Small intestine (tissue), 7 donors: ENCODE results near the gene KLHL3. TPM values are rescaled to one million over a fixed set of nuclear protein-coding genes. Genes with fewer than 3 reads are reported as not detected.

Experiments used
- DNase-seq, 2 donors: peaks; one replicate each; pipeline versions ENCODE4 v3.0.0 to v3.0.0-alpha.2; 2013
- FAIRE-seq: peaks from 2 replicates; lab custom pipeline; 2012; peaks lifted over from hg19 to GRCh38; lab: Jason Lieb, UNC
- H3K27ac ChIP-seq, 3 donors: one replicate each; pipeline ENCODE4 v1.5.1; 2013; ENCODE audit warnings: low read length in 2 of 3, mild to moderate bottlenecking in 2 of 3, control low read depth in 1 of 3, inconsistent platforms in 1 of 3, low read depth in 1 of 3, moderate library complexity in 1 of 3
- H3K27me3 ChIP-seq, 3 donors: one replicate each; pipeline ENCODE4 v1.6.1; 2013; ENCODE audit warnings: low read length in 3 of 3, inconsistent platforms in 1 of 3; ENCODE audit not compliant: control insufficient read depth in 3 of 3, insufficient read depth in 3 of 3
- H3K36me3 ChIP-seq, 3 donors: one replicate each; pipeline ENCODE4 v1.6.1; 2013; ENCODE audit warnings: low read length in 3 of 3, inconsistent platforms in 1 of 3, low read depth in 1 of 3, mild to moderate bottlenecking in 1 of 3, moderate library complexity in 1 of 3; ENCODE audit not compliant: control insufficient read depth in 3 of 3, insufficient read depth in 2 of 3
- H3K4me1 ChIP-seq, 3 donors: one replicate each; pipeline ENCODE4 v1.6.1; 2013; ENCODE audit warnings: low read length in 2 of 3, inconsistent platforms in 1 of 3, low read depth in 1 of 3, mild to moderate bottlenecking in 1 of 3, moderate library complexity in 1 of 3; ENCODE audit not compliant: control insufficient read depth in 3 of 3, insufficient read depth in 2 of 3
- H3K4me3 ChIP-seq, 3 donors: one replicate each; pipeline ENCODE4 v1.5.1; 2013; ENCODE audit warnings: low read length in 3 of 3, control low read depth in 1 of 3, inconsistent platforms in 1 of 3, low read depth in 1 of 3, mild to moderate bottlenecking in 1 of 3, moderate library complexity in 1 of 3
- H3K9me3 ChIP-seq, 2 donors: one replicate each; pipeline ENCODE4 v1.6.1; 2013; ENCODE audit warnings: low read depth in 1 of 2, low read length in 1 of 2; ENCODE audit not compliant: control insufficient read depth in 2 of 2, insufficient read depth in 1 of 2
- WGBS, 3 donors: extraction: QIAGEN DNeasy Blood & Tissue Kit; methylation state at CpG; one replicate each; pipeline ENCODE4 v1.1.7; 2013; 5-methylcytosine and 5-hydroxymethylcytosine counted together
- polyA plus RNA-seq, 4 donors: library from polyadenylated mRNA; stranded (reverse) in 3 of 4; unstranded in 1 of 4; fragments of 200-250 nt in 3 of 4; fragments of 120-200 nt in 1 of 4; gene quantifications; one replicate each; pipeline versions ENCODE4 v1.2.1 to v1.2.3, GENCODE V29; 2013
- donor health status: healthy with polysubstance abuse.
- donor health status: control.
- donor health status: control.
- donor health status: Bipolar disorder and iron deficiency.
- donor health status: healthy.

KLHL3 gene
- polyA plus RNA-seq, 4 donors: 0.67 to 6.5 (median 1.8) TPM

DNA sequence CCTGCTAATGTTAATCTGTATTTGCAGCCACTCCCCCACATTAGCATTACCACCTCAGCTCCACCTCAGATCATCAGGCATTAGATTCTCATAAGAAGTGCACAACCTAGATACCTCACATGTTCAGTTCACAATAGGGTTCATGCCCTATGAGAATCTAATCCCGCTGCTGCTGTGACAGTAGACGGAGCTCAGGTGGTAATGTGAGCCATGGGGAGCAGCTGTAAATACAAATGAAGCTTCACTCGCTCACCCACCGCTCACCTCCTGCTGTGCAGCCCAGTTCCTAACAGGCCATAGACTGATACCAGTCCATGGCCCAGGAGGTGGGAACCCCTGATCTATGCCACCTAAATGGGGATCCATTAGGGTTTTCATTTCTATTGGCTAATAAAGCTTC is 24.4 kb upstream of the KLHL3 start:
- no peak for DNase-seq
- FAIRE-seq: no peak
- WGBS, 3 donors: 96 to 98% (median 98%) methylated on average over 4 of the region's 4 CpGs
- no peaks in the 10 kb centered on the region for H3K36me3 ChIP-seq
- H3K9me3 ChIP-seq: no peaks in the 10 kb centered on the region
- H3K27me3 ChIP-seq: no peaks in the 10 kb centered on the region
- no peaks in the 10 kb centered on the region for H3K4me1 ChIP-seq
- no peak overlapping the region for H3K4me3 ChIP-seq
- H3K27ac ChIP-seq: no peak overlapping the region

DNA sequence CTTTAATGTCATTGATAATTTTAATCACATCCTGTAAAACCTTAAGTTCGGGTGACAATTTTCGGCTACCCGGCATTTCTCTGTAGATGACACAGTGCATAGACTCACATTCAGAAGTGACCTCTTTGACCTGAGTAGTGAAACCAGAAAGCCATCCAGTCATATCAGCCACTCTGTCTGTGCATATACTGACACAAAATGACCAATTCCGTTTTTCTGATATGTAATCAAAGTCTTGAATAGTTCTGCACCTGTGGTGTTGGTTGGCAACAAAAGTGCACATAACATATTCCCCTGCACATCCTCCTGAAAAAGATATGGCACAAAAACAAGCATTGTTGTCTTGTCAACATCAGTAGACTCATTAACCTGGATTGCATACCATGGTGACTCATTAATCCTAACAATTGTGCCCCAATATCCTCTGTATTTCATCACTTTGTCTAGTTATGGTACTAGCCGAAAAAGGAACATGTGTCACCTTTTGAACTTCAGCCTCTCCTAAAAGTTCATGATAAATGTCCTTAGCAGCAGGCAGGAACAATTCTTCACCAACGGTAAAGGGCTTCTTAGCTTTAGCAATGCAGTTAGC is 22.9 kb upstream of the KLHL3 start:
- FAIRE-seq (no peak), DNase-seq (no peak)
- no peaks in the 10 kb centered on the region for H3K9me3 ChIP-seq
- no peaks in the 10 kb centered on the region for H3K36me3 ChIP-seq
- peaks cover 0 to 3% (median 0%) of the 10 kb centered on the region in 3 donors for H3K4me1 ChIP-seq
- H3K27ac ChIP-seq: no peak overlapping the region
- H3K4me3 ChIP-seq: no peak overlapping the region
- H3K27me3 ChIP-seq: no peaks in the 10 kb centered on the region
- 59 to 70% (median 59%) methylated on average over 6 of the region's 6 CpGs for WGBS, 3 donors

- H3K4me3 ChIP-seq: no peak overlapping the region
- no peak for DNase-seq
- H3K4me1 ChIP-seq: peaks cover 0 to 3% (median 0%) of the 10 kb centered on the region in 3 donors
- peaks cover 0 to under 1% (median 0%) of the 10 kb centered on the region in 3 donors for H3K36me3 ChIP-seq
- no peaks in the 10 kb centered on the region for H3K9me3 ChIP-seq
- WGBS, 3 donors: 77 to 94% (median 88%) methylated on average over 4 of the region's 4 CpGs
- H3K27me3 ChIP-seq: no peaks in the 10 kb centered on the region
- H3K27ac ChIP-seq: no peak overlapping the region
- no peak for FAIRE-seq
Observed at GRCh38 chr5:137758121-137758520, 22.2 kb upstream of the KLHL3 start.

DNA sequence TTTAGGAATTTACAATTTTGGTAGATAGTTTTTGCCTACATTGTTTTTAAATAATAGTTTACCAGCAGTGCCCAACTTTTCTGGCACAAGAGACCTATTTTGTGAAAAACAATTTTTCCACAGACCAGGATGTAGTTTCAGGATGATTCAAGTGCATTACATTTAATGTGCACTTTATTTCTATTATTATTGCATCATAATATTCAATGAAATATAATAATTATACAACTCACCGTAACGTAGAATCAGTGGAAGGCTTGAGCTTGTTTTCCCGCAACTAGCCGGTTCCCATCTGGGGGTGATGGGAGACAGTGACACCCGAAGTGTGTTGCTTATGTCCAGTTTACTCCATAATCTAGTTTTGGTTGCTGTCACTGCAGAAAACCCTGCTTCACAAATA is 21.7 kb upstream of the KLHL3 start:
- WGBS, 3 donors: 94 to 99% (median 95%) methylated on average over 5 of the region's 5 CpGs
- Histone ChIP-seq H3K27ac (no peak overlapping the region), H3K36me3 (peaks cover 0 to 4% (median 3%) of the 10 kb centered on the region in 3 donors), H3K27me3 (no peaks in the 10 kb centered on the region), H3K4me3 (no peak overlapping the region), H3K4me1 (peaks cover 0 to 3% (median 0%) of the 10 kb centered on the region in 3 donors), H3K9me3 (no peaks in the 10 kb centered on the region)
- no peak for DNase-seq
- FAIRE-seq: no peak

- Histone ChIP-seq H3K27ac (peak overlapping the region; percentile 92 to 100 (median 100)), H3K27me3 (no peaks in the 10 kb centered on the region), H3K36me3 (peaks cover 0 to 4% (median 3%) of the 10 kb centered on the region in 3 donors), H3K4me1 (peaks cover 0 to 6% (median 2%) of the 10 kb centered on the region in 3 donors), H3K4me3 (peak overlapping the region; percentile 85 to 97 (median 96)), H3K9me3 (no peaks in the 10 kb centered on the region)
- FAIRE-seq (no peak), DNase-seq (no peak)
- 27 to 30% (median 27%) methylated on average over 36 of the region's 36 CpGs for WGBS, 3 donors
Observed at GRCh38 chr5:137754961-137755762, 19.3 kb upstream of the KLHL3 start.

DNA sequence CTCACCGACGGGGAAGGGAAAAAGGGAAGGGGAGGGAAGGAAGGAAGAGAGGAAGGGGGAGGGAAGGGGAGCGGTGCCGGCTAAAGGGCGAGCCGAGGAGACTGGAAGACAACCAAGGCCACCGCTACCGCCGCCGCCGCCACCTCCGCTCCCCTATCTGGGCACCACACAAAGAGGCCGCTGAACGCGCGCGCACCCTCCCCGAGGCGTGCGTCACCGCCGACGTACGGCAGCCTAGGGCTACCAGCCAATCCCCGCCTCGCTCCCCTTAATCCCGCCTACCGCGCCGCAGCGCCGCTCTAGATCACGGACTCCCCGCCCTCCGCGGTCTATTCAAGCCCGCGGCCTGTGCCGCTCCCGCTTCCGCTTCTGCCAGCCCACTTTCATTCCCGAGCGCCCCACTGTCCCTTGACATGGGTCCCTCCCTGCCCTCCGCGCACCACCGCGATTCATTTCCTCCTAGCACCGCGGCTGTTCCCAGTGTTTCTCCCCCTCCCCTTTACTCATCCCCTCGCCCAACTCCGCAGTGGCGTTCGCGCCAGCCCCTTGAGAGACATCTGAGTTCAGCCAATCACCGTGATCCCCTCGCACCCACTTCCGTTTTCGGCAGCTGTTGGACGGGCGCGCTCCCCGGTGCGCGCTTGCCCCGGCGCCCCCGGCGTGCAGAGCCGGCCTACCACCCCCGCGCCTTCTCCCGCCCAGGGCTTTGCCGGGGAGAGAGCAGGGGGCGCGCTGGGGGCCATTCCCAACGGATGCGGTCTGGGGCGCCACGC is 18.5 kb upstream of the KLHL3 start, which contains the start of gene HNRNPA0:
Gene HNRNPA0, minus strand, starts transcription at position 176 of the 773 bp plus-strand sequence. CDS start 297 bp downstream, outside the sequence.
- WGBS, 3 donors: 0 to 1% (median 1%) methylated on average over 62 to 79 of the region's 79 CpGs
- Histone ChIP-seq H3K36me3 (peaks cover 0 to 4% (median 3%) of the 10 kb centered on the region in 3 donors), H3K9me3 (no peaks in the 10 kb centered on the region), H3K27ac (peak within 1 kb of the TSS; percentile 98 to 100 (median 100)), H3K4me1 (peaks cover 0 to 9% (median 2%) of the 10 kb centered on the region in 3 donors), H3K27me3 (no peaks in the 10 kb centered on the region), H3K4me3 (peak within 1 kb of the TSS; percentile 85 to 97 (median 96))
- no peak for FAIRE-seq
- peak; percentile 98 to 99 for DNase-seq

DNA sequence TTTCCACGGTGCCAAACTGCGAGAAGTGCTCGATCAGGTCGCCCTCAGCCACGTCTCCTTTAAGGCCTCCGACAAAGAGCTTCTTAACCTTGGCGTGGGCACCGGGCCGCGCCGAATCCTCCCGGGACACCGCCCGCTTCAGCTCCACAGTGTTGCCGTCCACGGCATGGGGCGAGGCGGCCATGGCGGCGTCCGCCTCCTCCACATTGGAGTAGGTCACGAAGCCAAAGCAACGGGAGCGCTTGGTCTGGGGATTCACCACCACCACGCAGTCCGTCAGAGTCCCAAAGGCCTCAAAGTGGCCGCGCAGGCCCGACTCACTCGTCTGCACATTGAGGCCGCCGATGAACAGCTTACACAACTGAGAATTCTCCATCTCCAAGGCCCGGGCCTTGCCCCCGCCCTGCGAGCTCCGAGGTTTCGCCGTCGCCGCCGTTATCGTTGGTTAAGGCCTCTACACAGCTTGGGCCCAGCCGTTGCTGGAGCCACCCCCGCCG is 17.9 kb upstream of the KLHL3 start:
- Histone ChIP-seq H3K27ac (peak overlapping the region; percentile 98 to 100 (median 100)), H3K4me1 (peaks cover 0 to 9% (median 2%) of the 10 kb centered on the region in 3 donors), H3K9me3 (no peaks in the 10 kb centered on the region), H3K4me3 (peak overlapping the region; percentile 85 to 97 (median 96)), H3K36me3 (peaks cover 0 to 4% (median 3%) of the 10 kb centered on the region in 3 donors), H3K27me3 (no peaks in the 10 kb centered on the region)
- WGBS, 3 donors: 0% methylated on average over 43 to 45 of the region's 45 CpGs
- DNase-seq (no peak), FAIRE-seq (no peak)
